Trophoblast cell (in vitro differentiated cells and primary cell): ENCODE results near the gene ZNF256.
A peak's percentile ranks its signal among the peaks of the same experiment; 100 is the strongest.

ENCODE experiments used
- DNase-seq, 2 donors: peaks; one replicate each; pipeline ENCODE4 v3.0.0-alpha.2; 2016
- H2AFZ ChIP-seq: 2 replicates; pipeline ENCODE4 v1.6.1; 2013; ENCODE audit warnings: low read length, moderate library complexity, mild to moderate bottlenecking; ENCODE audit not compliant: insufficient read depth, poor library complexity
- H2AK5ac ChIP-seq: 2 replicates; pipeline ENCODE4 v1.6.1; 2013; ENCODE audit warnings: mild to moderate bottlenecking, low read length
- H2BK120ac ChIP-seq: 2 replicates; pipeline ENCODE4 v1.6.1; 2013; ENCODE audit warnings: low read length, mild to moderate bottlenecking, moderate library complexity; ENCODE audit not compliant: insufficient read depth, poor library complexity
- H2BK12ac ChIP-seq: 2 replicates; pipeline ENCODE4 v1.6.1; 2013; ENCODE audit warnings: mild to moderate bottlenecking, low read length, moderate library complexity
- H2BK5ac ChIP-seq: 2 replicates; pipeline ENCODE4 v1.6.1; 2013; ENCODE audit warnings: low read length, low read depth, moderate library complexity, mild to moderate bottlenecking; ENCODE audit not compliant: poor library complexity
- H3K14ac ChIP-seq: 2 replicates; pipeline ENCODE4 v1.6.1; 2013; ENCODE audit warnings: mild to moderate bottlenecking, low read length
- H3K18ac ChIP-seq: 2 replicates; pipeline ENCODE4 v1.6.1; 2013; ENCODE audit warnings: mild to moderate bottlenecking, low read length
- H3K23ac ChIP-seq: 2 replicates; pipeline ENCODE4 v1.6.1; 2013; ENCODE audit warnings: low read length
- H3K27ac ChIP-seq: 2 replicates; pipeline ENCODE4 v1.5.1; 2013; ENCODE audit warnings: low read depth, mild to moderate bottlenecking, inconsistent platforms, low read length, moderate library complexity
- H3K27me3 ChIP-seq: 2 replicates; pipeline ENCODE4 v1.6.1; 2013; ENCODE audit warnings: inconsistent platforms, mild to moderate bottlenecking, low read length, moderate library complexity; ENCODE audit not compliant: insufficient read depth
- H3K36me3 ChIP-seq, 2 experiments: 1 replicate in 1 of 2; 2 replicates in 1 of 2; pipeline ENCODE4 v1.6.1; 2013; ENCODE audit warnings: low read length in 2 of 2, mild to moderate bottlenecking in 2 of 2, moderate library complexity in 1 of 2; ENCODE audit not compliant: insufficient read depth in 2 of 2, control insufficient read depth in 1 of 2
- H3K4ac ChIP-seq: 2 replicates; pipeline ENCODE4 v1.6.1; 2013; ENCODE audit warnings: low read depth, mild to moderate bottlenecking, low read length, moderate library complexity
- H3K4me1 ChIP-seq, 2 experiments: 1 replicate in 1 of 2; 2 replicates in 1 of 2; pipeline ENCODE4 v1.6.1; 2013; ENCODE audit warnings: low read length in 2 of 2, mild to moderate bottlenecking in 2 of 2, moderate library complexity in 1 of 2; ENCODE audit not compliant: insufficient read depth in 2 of 2, control insufficient read depth in 1 of 2
- H3K4me2 ChIP-seq: 2 replicates; pipeline ENCODE4 v1.6.1; 2013; ENCODE audit warnings: inconsistent platforms, mild to moderate bottlenecking, low read length, moderate library complexity
- H3K4me3 ChIP-seq: 2 replicates; pipeline ENCODE4 v1.5.1; 2013; ENCODE audit warnings: mild to moderate bottlenecking, low read depth, low read length, inconsistent platforms
- H3K79me1 ChIP-seq: one replicate; pipeline ENCODE4 v1.6.1; 2013; ENCODE audit warnings: low read length
- H3K79me2 ChIP-seq: 2 replicates; pipeline ENCODE4 v1.6.1; 2013; ENCODE audit warnings: low read length, mild to moderate bottlenecking; ENCODE audit not compliant: control insufficient read depth, insufficient read depth, poor library complexity
- H3K9ac ChIP-seq: 2 replicates; pipeline ENCODE4 v1.6.1; 2013; ENCODE audit warnings: mild to moderate bottlenecking, low read length
- H3K9me3 ChIP-seq: 2 replicates; pipeline ENCODE4 v1.6.1; 2013; ENCODE audit warnings: low read depth, mild to moderate bottlenecking, control low read depth, inconsistent platforms, low read length; ENCODE audit not compliant: insufficient read depth
- H4K12ac ChIP-seq: 2 replicates; pipeline ENCODE4 v1.6.1; 2013; ENCODE audit warnings: low read depth, mild to moderate bottlenecking, low read length, moderate library complexity
- H4K8ac ChIP-seq: 2 replicates; pipeline ENCODE4 v1.6.1; 2013; ENCODE audit warnings: low read depth, mild to moderate bottlenecking, low read length, moderate library complexity
- H4K91ac ChIP-seq: one replicate; pipeline ENCODE4 v1.6.1; 2013; ENCODE audit warnings: low read depth, mild to moderate bottlenecking, low read length, moderate library complexity
- WGBS: extraction: QIAGEN DNeasy Blood & Tissue Kit; methylation state at CpG from one replicate; pipeline ENCODE4 v1.1.7; 2013; ENCODE audit warnings: missing lambda C conversion rate; ENCODE audit not compliant: insufficient read length, insufficient coverage; ENCODE audit errors: extremely low coverage; 5-methylcytosine and 5-hydroxymethylcytosine counted together

The ZNF256 gene

DNA sequence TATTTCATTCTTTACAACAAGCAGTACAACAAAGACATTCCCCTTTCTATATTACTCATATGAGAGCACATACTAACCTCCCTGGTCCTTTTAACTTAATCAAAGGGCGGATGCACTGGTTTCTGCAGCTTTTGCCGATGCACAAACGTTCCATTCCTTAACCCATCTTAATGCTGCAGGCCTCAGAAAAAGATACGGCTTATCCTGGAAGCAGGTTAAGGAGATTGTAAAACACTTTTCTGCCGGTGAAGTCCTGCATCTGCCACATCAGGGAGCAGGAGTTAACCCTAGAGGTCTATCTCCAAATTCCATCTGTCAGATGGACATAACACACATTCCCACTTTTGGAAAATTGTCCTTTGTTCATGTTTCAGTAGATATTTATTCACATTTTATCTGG lies 47.2 kb downstream of the ZNF256 start:
- Histone ChIP-seq H4K91ac (no peak overlapping the region), H3K23ac (no peak overlapping the region), H3K14ac (no peak overlapping the region), H2AFZ (no peak overlapping the region), H3K9me3 (no peaks in the 10 kb centered on the region), H3K36me3 (peaks cover 3 to 4% of the 10 kb centered on the region in 2 experiments), H2AK5ac (no peak overlapping the region), H2BK12ac (no peak overlapping the region), H4K8ac (no peak overlapping the region), H3K4me2 (no peak overlapping the region), H3K18ac (no peak overlapping the region), H3K79me1 (no peaks in the 10 kb centered on the region), H3K4ac (no peak overlapping the region), H3K9ac (no peak overlapping the region), H2BK120ac (no peak overlapping the region), H2BK5ac (no peak overlapping the region), H3K27me3 (no peaks in the 10 kb centered on the region), H4K12ac (no peak overlapping the region), H3K4me3 (no peak overlapping the region), H3K79me2 (no peaks in the 10 kb centered on the region), H3K27ac (no peak overlapping the region), H3K4me1 (peaks cover 3 to 4% of the 10 kb centered on the region in 2 experiments)
- DNase-seq: peak; percentile 21 to 75
- WGBS: no CpG with 5 or more reads among the region's 5 CpGs
